Activated CD4-positive, alpha-beta T cell treated with anti-CD3 and anti-CD28 coated beads, Interleukin-10, Interleukin-2, amounts not matched to agents 100 ng/mL and 50 ng/mL, durations not matched to agents 16 hours and 8 hours (primary cell): ENCODE measurements around the gene IL27RA.
A peak's percentile ranks its signal among the peaks of the same experiment; 100 is the strongest.

ENCODE experiments used
- DNase-seq: peaks from one replicate; pipeline ENCODE4 v3.0.0-alpha.2; 2020

Gene IL27RA

GRCh38 chr19:14061081-14061749 is 29.7 kb downstream of the IL27RA start:
- no peak for DNase-seq

GRCh38 chr19:14061751-14062557 is 30.4 kb downstream of the IL27RA start, which contains the start of gene PALM3:
Gene PALM3, minus strand, starts transcription at chr19:14062076. Its CDS starts 96 bp downstream, at chr19:14061980.
- DNase-seq = no peak

- DNase-seq = no peak
These were observed 30.9 kb downstream of the IL27RA start for GRCh38 chr19:14062558-14062855.

GRCh38 chr19:14063105-14063504 is 31.5 kb downstream of the IL27RA start:
- no peak for DNase-seq

- DNase-seq = no peak
These were observed 34.6 kb downstream of the IL27RA start for GRCh38 chr19:14066134-14066533.

GRCh38 chr19:14070268-14071050 is 38.9 kb downstream of the IL27RA start:
- DNase-seq = no peak

GRCh38 chr19:14072535-14073260 is 41.1 kb downstream of the IL27RA start, which contains the start of gene MISP3:
Gene MISP3, plus strand, starts transcription at chr19:14072786. Its CDS starts 524 bp downstream, at chr19:14073310.
- peak; percentile 53 for DNase-seq

GRCh38 chr19:14073261-14073924 is 41.8 kb downstream of the IL27RA start:
- DNase-seq = peak; percentile 87

- DNase-seq = peak; percentile 35
These were observed 42.6 kb downstream of the IL27RA start for GRCh38 chr19:14073925-14074838.

- no peak for DNase-seq
These were observed 46.8 kb downstream of the IL27RA start for GRCh38 chr19:14078411-14078810.

GRCh38 chr19:14080887-14081796 is 49.6 kb downstream of the IL27RA start:
- peak; percentile 100 for DNase-seq

- peak; percentile 16 for DNase-seq
These were observed 50.5 kb downstream of the IL27RA start for GRCh38 chr19:14081797-14082674.

GRCh38 chr19:14082675-14082960 is 51.1 kb downstream of the IL27RA start:
- no peak for DNase-seq

GRCh38 chr19:14085309-14085995 is 53.9 kb downstream of the IL27RA start, which contains the start of gene C19orf67:
Gene C19orf67, minus strand, starts transcription at chr19:14085783. Its CDS starts 156 bp downstream, at chr19:14085627.
- no peak for DNase-seq

GRCh38 chr19:14086098-14086497 is 54.5 kb downstream of the IL27RA start:
- no peak for DNase-seq

- no peak for DNase-seq
These were observed 57.3 kb downstream of the IL27RA start for GRCh38 chr19:14088634-14089411.

GRCh38 chr19:14089412-14089661 is 57.8 kb downstream of the IL27RA start:
- DNase-seq = peak; percentile 34
